HG02759 (cell line): Measurements from ENCODE around the gene VAPA.
A peak's percentile ranks its signal among the peaks of the same experiment; 100 is the strongest.

ENCODE experiments used
- ATAC-seq: cut with Tn5 transposase; IDR thresholded peaks from one replicate; pipeline ENCODE4 v1.9.1; 2021; ENCODE audit warnings: mild to moderate bottlenecking, moderate library complexity; ENCODE audit not compliant: unreplicated experiment

The VAPA gene

GRCh38 chr18:9913526-9914333 is at the start of gene VAPA:
VAPA (plus strand) TSS chr18:9914016; CDS start chr18:9914257, 241 bp downstream.
- peak; percentile 85 for ATAC-seq

- ATAC-seq, result no peak
Measured at GRCh38 chr18:9865764-9866490, 47.9 kb upstream of the VAPA start.

GRCh38 chr18:9866627-9867026 is 47.2 kb upstream of the VAPA start:
- ATAC-seq, result no peak

- no peak for ATAC-seq
Measured at GRCh38 chr18:9867071-9867594, 46.7 kb upstream of the VAPA start.

DNA sequence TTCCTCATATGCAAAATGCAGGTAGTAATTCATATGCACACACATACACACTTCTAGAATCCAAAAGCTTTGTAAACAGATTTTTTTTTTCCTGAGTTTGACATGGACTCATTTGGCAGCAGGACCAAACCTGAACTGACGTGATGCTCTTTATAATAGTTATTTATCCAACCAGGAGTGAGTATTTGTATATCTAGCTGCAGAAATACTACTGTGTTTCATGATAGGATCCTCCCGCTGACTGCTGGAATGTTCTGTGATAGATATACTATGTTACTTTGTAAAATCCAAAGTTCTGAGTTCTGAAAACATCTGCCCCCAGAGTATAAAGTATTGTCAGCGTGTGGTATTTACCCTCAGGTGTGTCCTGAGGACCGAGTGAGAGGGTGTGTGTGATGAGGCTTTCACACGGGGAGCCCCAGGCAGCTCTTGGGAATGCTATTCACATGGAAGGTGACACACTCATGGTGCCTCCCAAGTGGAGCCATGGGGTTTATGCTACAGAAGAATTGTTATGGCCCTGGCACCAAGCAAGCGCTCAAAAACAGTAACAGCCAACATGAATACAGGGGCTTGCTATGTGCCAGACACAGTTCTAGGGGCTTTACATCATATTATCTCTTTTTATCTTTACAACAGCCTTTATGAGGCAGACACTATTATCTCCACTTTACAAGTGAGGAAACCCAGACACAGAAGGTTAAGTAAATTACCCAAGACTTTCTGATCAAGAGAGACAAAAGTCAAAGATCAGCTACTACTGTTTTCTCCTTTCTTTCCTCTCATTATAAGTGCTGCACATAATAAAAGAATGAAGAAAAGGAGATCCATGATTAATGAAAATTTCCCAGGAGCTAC is 44.7 kb upstream of the VAPA start:
- no peak for ATAC-seq

DNA sequence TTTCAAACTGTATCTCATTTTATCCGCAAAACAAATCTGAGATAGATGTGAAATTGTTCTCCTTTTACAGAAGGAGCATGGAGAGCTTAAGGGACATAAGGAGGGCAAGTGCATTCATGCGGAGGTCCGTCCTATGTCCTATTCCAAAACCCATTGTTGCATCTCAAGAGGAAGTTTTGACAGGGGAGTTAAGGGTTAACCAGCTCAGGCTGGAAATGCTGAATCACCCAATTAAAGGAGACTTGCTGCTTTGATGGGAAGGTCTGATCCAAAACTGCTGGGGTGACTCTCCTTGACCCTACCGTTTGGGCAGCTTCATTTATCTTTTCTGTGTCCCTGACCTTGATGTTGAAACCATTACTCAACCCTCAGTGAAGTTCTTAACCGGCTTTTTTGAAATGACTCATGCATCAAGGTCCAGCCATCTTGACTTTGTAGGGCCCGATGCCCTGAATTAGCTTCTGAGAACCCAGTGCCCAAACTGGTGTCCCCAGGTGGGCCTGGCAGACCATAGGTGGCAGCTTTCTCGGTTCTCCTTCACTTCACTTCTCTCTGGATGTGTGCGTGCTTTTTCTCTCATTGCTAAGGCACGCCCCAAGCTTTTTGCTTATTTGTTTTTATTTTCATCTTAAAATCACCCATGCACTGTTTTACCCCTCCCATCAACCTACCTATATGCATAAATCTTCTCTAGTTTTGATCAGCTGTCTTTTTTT is 43.9 kb upstream of the VAPA start:
- ATAC-seq, result peak; percentile 88

DNA sequence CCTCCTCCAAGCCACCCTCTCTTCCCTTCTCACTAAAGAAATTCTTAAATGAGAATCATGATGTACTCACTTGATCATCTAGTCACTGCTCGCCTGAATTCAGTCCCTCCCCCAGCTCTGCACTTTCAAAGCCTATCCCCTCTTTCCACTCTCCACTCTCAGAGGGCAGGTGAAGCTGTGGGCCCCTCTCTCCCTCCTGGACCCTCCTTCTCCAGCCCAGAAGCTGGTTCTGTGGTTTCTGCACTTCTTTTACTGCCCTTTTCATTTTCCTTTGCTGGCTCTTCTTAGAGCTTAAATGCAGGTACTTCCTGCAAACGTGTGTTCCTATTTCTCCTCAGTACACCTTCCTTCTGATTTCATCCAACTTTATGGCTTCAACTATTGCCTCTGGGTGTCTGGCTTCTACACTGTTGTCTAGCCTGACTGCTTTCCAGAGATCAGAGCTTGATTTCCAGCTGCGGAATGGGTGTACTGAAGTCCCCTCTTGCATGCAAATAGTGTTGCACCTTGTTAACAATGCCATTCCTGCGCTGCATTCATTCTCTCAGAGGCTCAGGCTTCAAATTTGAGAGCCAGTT is 43.3 kb upstream of the VAPA start:
- no peak for ATAC-seq

GRCh38 chr18:9871244-9871746 is 42.5 kb upstream of the VAPA start:
- no peak for ATAC-seq

- no peak for ATAC-seq
Measured at GRCh38 chr18:9872823-9873222, 41.0 kb upstream of the VAPA start.

- ATAC-seq, result no peak
Measured at GRCh38 chr18:9874728-9875127, 39.1 kb upstream of the VAPA start.

- ATAC-seq, result no peak
Measured at GRCh38 chr18:9876212-9876866, 37.5 kb upstream of the VAPA start.

DNA sequence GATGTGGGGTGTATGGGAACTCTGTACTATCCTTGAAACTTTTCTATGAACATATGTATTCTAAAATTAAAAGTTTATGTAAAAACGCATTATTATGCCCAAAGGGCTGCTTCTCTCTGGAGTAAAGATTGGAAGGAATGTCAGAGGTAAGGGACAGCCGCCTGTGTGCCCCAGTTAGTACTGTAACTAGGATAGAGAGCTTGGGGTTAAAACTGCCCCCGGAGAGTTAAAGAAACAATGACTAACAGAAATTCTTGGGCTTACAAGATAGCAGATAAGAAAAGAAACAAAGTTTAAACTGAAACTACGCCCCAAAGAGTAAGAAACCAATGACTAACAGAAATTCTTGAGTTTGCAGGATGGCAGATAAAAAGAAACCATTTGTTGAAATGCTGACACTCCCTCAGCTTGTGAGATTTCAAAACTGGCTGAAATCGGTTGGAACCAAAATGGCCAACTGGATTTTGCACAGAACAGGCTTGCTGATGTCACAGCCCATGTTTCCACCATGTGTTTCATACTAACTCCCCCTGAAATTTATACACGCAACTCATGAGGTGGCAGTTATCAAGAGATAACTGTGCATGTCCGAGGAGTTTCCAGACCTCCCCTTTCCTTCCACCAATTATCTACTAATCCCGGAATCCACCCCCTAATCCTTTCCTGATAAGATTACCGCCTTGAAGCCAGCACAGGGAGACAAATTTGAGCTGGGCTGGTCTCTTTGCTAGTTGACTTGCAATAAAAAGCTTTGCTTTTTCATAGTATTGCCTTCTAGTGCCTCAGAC is 36.8 kb upstream of the VAPA start:
- ATAC-seq, result no peak

DNA sequence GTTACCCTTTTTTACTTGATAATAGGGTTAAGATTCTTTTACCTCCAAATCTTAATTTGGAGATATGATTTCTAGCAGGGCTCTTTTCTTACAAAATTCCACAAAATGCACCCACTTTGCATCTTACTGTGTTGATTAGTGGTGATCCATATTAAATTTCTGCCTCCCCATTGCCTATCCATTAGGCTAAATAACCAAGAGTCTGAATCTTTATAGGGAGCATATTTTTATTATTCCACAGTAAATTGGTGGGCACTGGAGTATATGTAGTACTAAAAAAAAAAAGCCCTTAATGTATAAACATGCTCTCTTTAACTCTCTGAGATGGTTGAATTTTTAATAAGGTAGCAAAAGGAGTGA is 36.2 kb upstream of the VAPA start:
- no peak for ATAC-seq

GRCh38 chr18:9878095-9878494 is 35.7 kb upstream of the VAPA start:
- ATAC-seq, result no peak

DNA sequence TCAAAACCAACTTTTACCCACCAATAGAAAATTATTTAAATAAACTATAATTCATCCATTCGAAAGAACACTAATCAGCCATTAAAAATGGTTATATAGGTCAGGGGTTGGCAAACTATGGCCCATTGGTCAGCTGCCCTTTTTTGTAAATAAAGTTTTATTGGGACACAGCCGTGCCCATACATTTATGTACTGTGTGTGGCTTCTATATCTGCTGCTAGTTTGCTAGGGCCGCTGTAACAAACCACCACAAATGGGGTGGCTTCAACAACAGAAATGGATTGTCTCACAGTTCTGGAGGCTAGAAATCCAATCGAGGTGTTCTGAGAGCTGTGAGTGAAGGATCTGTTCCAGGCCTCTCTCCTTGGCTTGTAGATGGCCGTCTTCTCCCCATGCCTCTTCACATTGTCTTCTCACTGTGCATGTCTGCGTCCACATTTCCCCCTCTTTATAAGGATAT is 35.0 kb upstream of the VAPA start:
- ATAC-seq, result no peak

- no peak for ATAC-seq
Measured at GRCh38 chr18:9884090-9884489, 29.7 kb upstream of the VAPA start.

DNA sequence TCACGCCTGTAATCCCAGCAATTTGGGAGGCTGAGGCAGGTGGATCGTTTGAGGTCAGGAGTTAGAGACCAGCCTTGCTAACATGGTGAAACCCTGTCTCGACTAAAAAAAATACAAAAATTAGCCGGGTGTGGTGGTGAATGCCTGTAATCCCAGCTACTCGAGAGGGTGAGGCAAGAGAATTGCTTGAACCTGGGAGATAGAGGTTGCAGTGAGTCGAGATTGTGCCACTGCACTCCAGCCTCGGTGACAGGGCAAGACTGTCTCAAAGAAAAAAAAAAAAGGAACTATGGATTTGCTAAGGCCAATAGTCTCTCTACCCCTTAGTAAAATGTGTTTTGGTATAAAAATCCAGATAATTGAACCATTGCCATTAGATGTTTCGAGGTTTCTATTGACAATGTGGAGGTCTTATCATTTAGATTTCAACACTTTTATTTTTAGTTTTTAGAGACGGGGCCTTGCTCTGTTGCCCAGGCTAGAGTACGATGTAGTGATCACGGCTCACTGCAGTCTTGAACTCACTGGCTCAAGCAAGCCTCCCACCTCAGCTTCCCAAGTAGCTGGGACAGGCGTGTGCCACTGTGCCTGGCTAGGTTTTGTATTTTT is 29.2 kb upstream of the VAPA start:
- no peak for ATAC-seq
